SK-N-SH (cell line): ENCODE measurements around the gene MAPT.

Source experiments
- EP300 ChIP-seq, 2 experiments: IDR thresholded peaks; 2 replicates each; pipeline versions ENCODE4 v1.4.0 to v1.6.1; 2012; ENCODE audit warnings: borderline replicate concordance in 1 of 2, low read depth in 1 of 2, low read length in 1 of 2
- GATA2 ChIP-seq: sonication (generic); formaldehyde crosslinking; IDR thresholded peaks from 2 replicates; pipeline ENCODE4 v1.5.0; 2020; ENCODE audit warnings: mild to moderate bottlenecking, missing genetic modification reagents
- JUND ChIP-seq: IDR thresholded peaks from 2 replicates; pipeline ENCODE4 v1.4.0; 2012
- MXI1 ChIP-seq: IDR thresholded peaks from 2 replicates; pipeline ENCODE4 v1.6.1; 2012; ENCODE audit warnings: mild to moderate bottlenecking, low read depth, low read length, improper control_type of control experiment
- NRF1 ChIP-seq: IDR thresholded peaks from 2 replicates; pipeline ENCODE4 v1.6.1; 2012; ENCODE audit warnings: low read depth, mild to moderate bottlenecking, low read length
- POLR2AphosphoS5 ChIP-seq: IDR thresholded peaks from 2 replicates; pipeline ENCODE4 v1.6.1; 2012; ENCODE audit warnings: low read depth, low read length
- RAD21 ChIP-seq: IDR thresholded peaks from 2 replicates; pipeline ENCODE4 v1.6.1; 2012; ENCODE audit warnings: mild to moderate bottlenecking, low read length
- TAF1 ChIP-seq: IDR thresholded peaks from 2 replicates; pipeline ENCODE4 v1.6.1; 2012; ENCODE audit warnings: low read depth, mild to moderate bottlenecking, low read length, moderate library complexity, borderline replicate concordance
- TEAD4 ChIP-seq: IDR thresholded peaks from 2 replicates; pipeline ENCODE4 v1.4.0; 2012; ENCODE audit warnings: mild to moderate bottlenecking, borderline replicate concordance; ENCODE audit not compliant: insufficient read depth
- YY1 ChIP-seq: IDR thresholded peaks from 2 replicates; pipeline ENCODE4 v1.4.0; 2012; ENCODE audit warnings: low read depth, mild to moderate bottlenecking
- TF ChIP-seq, protein P1 (sequence below): fragments of 200-600 bp; sonication (generic); IDR thresholded peaks from 2 replicates; pipeline ENCODE4 v1.6.1; 2017; ENCODE audit warnings: antibody characterized with exemption, mild to moderate bottlenecking, moderate library complexity
- TF ChIP-seq, protein P2 (sequence below): IDR thresholded peaks from 2 replicates; pipeline ENCODE4 v1.6.1; 2012; ENCODE audit warnings: mild to moderate bottlenecking, low read depth, low read length, moderate library complexity

DNA sequence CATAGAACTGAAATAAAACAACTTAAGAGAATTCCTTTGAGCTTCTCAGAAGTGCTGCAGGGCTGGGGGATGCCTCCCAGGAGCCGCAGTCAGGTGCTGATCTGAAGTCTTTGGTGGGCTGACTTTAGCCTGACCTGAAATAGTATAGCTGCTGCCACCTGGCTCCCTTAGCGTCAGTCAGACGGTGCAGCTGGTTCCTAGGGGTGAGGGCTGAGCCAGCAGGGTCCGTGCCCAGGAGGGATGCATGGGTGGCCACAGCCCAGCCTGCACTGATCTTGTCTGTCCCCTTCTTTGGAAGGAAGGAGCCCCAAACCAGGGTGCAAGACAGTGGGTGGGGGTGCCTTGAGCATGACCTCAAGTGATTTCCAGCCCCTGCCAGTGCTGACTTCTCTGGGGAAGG is 11.5 kb downstream of the MAPT start:
- TF ChIP-seq, protein P1, sequence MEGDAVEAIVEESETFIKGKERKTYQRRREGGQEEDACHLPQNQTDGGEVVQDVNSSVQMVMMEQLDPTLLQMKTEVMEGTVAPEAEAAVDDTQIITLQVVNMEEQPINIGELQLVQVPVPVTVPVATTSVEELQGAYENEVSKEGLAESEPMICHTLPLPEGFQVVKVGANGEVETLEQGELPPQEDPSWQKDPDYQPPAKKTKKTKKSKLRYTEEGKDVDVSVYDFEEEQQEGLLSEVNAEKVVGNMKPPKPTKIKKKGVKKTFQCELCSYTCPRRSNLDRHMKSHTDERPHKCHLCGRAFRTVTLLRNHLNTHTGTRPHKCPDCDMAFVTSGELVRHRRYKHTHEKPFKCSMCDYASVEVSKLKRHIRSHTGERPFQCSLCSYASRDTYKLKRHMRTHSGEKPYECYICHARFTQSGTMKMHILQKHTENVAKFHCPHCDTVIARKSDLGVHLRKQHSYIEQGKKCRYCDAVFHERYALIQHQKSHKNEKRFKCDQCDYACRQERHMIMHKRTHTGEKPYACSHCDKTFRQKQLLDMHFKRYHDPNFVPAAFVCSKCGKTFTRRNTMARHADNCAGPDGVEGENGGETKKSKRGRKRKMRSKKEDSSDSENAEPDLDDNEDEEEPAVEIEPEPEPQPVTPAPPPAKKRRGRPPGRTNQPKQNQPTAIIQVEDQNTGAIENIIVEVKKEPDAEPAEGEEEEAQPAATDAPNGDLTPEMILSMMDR, result no peak
- TF ChIP-seq EP300 (IDR thresholded peaks at IDR 0.05; ENCODE audit: borderline replicate concordance in 1 of 2, low read depth in 1 of 2, low read length in 1 of 2) (no peak), RAD21 (no peak), POLR2AphosphoS5 (no peak), JUND (no peak), NRF1 (no peak), GATA2 (CRISPR knock-in tag) (no peak; the same call in 1 of the 2 replicates), TAF1 (no peak), YY1 (no peak), MXI1 (no peak), TEAD4 (no peak)
- TF ChIP-seq, protein P2, sequence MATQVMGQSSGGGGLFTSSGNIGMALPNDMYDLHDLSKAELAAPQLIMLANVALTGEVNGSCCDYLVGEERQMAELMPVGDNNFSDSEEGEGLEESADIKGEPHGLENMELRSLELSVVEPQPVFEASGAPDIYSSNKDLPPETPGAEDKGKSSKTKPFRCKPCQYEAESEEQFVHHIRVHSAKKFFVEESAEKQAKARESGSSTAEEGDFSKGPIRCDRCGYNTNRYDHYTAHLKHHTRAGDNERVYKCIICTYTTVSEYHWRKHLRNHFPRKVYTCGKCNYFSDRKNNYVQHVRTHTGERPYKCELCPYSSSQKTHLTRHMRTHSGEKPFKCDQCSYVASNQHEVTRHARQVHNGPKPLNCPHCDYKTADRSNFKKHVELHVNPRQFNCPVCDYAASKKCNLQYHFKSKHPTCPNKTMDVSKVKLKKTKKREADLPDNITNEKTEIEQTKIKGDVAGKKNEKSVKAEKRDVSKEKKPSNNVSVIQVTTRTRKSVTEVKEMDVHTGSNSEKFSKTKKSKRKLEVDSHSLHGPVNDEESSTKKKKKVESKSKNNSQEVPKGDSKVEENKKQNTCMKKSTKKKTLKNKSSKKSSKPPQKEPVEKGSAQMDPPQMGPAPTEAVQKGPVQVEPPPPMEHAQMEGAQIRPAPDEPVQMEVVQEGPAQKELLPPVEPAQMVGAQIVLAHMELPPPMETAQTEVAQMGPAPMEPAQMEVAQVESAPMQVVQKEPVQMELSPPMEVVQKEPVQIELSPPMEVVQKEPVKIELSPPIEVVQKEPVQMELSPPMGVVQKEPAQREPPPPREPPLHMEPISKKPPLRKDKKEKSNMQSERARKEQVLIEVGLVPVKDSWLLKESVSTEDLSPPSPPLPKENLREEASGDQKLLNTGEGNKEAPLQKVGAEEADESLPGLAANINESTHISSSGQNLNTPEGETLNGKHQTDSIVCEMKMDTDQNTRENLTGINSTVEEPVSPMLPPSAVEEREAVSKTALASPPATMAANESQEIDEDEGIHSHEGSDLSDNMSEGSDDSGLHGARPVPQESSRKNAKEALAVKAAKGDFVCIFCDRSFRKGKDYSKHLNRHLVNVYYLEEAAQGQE, result no peak
